ENCODE measurements around the gene SH2D3A.
A peak's percentile ranks its signal among the peaks of the same experiment; 100 is the strongest.
"Not testable (repeated sequence)": the region's sequence is repeated elsewhere in the genome, so short reads cannot be mapped to it uniquely, and the experiment has no call there.

SH2D3A gene

DNA sequence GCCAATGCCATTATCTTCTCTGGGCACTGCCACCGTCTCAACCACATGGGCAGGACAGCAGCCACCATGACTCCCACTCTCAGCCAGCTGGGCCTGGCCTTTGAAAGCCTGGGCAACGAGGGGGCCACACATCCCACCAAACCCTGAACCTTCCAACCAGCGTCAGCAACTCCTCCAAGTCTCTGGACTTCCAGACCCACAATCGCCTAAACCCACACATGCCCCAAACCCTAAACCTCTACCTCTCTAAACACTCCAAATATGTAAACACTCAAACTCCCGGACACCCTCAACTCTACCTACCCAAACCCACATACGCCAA is 47.7 kb downstream of the SH2D3A start:
- no peak for DNase-seq

DNA sequence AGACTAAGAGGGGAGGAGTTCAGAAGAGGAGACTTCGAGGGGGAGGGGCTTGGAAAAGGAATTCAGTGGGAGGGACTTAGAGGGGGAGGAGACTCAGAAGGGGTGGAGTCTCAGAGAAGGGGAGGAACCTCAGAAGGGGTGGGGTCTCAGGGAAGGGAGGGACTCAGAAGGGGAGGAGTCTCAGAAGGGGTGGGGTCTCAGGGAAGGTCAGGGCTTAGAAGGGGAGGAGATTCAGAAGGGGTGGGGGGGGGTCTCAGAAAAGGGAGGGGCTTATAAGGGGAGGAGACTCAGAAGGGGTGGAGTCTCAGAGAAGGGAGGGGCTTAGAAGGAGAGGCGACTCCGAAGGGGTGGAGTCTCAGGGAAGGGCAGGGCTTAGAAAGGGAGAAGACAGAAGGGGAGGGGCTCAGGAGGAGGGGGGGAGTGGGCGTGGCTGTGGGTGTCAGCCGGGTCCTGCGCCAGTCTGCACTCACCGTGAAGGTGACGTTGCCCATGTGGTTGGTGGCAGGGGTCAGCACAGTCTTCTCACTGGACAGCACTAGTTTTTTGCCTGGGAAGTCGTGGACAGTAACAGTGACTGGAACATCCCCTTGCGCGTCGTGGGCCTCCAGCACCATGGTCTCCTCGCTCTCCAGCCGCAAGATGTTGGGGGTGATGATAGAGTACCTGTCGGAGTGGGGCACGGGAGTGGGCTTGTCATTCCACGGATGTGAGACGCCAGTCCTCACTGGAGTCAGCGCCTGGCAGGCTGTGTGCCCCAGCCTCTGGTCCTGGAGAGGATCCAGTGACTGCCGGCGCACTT is 48.3 kb downstream of the SH2D3A start:
- peak; percentile 48 for DNase-seq

DNA sequence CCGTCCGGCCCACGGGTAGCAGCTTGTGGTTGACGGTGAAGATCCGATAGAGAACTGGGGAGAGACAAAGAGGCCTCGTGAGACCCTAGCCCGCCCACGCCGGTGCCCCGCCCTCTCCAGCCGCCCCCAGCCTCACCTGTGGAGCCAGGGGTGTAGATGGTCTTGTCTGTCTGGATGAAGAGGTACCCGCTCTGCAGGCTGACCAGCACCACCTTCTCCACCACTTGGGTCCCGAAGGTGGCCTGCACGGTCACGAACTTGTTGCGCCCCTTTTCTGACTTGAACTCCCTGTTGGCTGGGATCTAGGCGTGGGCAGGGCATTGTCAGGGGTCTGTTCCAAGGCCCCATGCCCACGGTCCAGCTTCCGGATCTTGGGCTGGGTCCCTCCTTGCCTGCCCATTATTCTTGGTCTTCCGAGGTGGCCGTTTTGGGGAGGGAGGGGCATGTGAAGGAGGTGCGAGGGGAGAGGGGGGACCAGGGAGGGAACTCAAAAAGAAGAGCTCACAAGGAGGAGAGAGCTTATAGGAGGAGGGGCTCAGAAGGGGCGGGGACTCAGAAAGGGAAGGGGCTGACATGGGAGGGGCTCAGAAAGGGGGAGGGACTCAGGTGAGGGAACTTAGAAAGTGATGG is 49.0 kb downstream of the SH2D3A start:
- no peak for DNase-seq

DNA sequence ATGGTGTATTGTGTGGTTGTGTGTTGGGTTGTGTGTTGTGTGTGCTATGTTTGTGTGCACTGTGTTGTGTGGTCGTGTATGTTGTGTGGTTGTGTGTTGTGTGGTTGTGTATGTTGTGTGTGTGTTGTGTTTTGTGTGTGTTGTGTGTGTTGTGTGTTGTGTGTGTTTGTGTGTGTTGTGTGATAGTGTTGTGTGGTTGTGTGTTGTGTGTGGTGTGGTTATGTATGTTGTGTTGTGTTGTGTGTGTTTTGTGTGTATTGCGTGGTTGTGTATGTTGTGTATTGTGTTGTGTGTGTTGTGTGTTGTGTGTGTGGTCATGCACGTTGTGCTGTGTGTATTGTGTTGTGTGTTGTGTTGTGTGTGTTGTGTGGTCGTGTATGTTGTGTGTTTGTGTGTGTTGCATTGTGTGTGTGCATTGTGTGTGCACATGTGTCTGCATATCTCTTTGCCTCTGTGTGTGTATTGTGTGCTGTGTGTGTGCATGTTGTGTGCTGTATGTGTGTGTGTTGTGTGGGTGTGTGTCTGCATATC is 49.7 kb downstream of the SH2D3A start:
- DNase-seq: no peak

DNA sequence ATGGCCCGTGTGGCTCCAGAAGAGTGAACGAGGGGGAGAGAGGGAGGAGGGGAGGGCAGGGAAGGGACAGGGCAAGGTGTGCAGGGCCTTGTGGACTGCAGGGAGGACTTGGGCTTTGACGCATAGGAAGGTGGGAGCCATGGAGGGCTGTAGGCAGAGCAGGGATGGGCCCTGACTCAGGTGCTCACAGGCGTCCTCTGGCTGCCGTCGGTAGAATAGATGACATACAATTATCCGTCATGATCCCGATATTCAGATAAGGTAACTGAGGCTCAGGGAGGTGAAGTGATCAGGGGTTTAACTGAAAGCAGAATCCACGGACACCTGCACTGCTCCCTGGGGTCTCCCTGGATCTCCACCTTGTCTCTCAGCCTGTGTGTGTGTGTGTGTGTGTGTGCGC is 50.2 kb downstream of the SH2D3A start:
- DNase-seq: no peak

DNA sequence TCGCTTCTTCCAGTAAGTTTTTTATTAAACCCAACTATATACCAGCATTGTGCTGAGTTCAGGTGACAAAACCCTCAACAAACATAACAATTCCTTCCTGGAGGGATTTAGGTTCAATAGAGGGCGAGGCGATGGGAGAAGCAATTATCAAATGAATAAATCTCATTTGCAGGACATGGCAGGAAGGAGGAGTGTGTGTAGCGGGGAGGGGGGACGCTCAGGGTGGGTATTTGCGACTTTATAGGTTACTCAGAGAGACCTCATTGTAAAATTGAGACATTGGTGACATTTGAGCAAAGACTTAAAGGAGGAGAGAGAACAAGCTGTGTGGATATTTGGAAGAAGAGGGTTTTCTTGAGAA is 50.6 kb downstream of the SH2D3A start:
- DNase-seq: no peak

DNA sequence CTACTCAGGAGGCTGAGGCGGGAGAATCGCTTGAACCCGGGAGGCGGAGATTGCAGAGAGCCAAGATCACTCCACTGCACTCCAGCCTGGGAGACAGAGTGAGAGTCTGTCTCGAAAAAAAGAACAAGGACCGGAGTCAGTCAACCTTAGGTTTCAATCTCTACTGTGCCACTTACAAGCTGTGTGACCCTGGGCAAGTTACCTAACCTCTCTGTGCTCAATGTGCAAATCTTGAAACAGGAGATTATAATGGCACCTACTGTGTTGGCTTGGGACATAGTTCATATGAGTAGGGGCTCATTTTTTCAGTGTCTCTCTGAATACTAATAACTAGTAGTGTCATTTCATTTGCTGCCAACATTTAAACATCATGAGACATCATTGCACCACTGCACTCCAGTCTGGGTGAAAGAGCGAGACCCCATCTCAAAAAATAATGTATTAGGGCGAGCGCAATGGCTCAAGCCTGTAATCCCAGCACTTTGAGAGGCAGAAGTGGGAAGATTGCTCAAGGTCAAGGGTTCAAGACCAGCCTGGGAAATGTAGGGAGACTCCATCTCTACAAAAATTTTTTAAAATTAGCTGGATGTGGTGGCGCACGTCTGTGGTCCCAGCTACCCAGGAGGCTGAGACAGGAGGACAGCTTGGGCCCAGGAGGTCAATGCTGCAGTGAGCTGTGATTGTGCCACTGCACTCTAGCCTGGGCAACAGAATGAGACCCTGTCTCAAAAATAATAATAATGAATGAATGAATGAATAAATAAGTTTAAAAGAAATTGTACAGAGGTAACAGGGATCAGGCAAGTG is 52.3 kb downstream of the SH2D3A start:
- DNase-seq: no peak

DNA sequence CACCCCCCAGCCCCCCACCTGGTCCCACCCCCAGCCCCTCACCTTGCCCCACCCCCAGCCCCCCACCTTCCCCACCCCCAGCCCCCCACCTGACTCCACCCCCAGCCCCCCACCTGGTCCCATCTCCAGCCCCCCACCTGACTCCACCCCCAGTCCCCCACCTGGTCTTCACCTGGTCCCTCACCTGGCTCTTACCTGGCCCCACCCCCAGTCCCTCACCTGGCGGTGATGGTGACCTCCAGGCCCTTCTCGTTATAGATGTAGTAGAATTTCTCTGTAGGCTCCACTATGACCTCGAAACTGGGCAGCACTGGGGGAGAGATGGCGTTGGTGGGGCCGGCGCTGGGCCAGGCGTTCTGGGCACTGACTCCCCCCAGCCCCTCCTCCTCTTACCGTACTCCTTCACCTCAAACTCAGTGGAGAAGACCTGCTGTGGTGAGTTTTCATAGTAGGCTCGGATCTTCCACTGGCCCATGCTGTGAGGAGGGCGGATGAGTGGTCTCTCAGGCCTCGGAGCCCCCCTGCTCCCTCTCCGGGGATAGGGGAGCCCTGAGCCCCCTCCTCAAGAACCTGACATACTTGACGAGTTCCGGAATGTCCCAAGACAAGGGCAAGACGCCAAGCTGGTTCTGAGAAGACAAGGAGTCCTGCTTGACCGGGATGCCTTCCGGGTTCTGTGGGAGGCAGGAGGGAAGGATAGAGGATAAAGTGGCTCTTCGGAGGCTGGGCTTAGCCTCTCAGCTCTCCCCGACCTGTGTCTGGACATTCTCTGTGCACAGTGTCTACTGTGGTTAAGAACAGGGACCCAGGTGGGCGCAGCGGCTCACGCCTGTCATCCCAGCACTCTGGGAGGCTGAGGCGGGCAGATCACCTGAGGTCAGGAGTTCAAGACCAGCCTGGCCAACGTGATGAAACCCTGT is 53.2 kb downstream of the SH2D3A start:
- DNase-seq: no peak

DNA sequence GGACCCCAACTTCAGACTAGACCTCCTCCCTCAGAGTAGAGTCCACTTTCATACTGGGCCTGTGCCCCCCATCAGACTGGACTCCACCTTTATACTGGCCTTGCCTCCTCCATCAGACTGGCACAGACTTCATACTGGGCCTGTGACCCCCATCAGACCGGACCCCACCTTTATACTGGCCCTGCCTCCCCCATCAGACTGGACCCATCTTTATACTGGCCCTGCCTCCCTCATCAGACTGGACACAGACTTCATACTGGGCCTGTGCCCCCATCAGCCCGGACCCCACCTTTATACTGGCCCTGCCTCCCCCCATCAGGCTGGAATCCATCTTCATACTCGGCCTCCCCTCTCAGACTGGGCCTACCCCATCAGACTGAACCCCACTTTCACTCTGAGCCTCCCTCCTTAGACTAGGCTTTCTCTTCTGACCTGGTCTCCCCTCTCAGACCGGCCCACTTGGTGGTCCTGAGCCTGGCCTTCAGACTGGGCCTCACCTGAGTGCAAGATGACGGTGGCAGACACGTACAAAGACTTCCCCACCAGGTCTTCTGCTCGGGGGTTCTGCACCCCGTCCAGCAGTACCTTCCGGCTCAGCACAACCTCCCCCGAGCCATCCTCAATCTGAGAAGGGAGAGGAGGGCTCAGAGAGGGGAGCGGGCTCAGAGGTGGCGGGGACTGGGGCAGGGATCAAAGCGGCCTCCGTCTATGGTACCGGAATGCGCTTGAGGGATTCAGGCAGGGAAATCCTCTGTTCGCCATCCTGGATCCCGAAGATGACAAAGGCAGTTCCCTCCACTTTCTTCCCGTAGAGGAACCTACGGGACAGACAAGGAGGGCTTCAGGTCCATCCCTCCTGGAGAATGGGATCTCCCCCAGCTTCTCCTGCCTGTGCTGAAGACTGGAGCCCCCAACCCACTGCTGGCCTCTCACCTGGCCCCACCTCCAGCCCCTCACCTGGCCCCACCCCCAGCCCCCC is 54.3 kb downstream of the SH2D3A start:
- no peak for DNase-seq

DNA sequence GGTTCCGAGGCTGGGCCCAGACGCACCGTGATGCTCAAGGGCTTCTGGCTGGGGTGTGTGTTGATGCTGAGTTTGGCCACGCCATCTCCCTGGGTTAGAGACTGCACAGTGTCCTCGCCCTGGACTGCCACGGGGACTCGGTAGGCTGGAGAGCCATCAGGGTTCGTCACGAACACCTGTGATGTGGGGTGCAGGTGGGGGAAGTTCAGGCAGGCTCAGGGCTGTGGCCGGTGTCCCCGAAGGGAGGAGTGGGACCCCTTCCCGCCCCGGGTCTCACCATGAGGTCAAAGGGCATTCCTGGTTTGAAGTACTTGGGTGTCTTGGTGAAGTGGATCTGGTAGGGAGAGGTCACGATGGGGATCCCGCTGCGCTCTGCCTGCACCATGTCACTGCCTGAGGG is 55.0 kb downstream of the SH2D3A start:
- DNase-seq: no peak

DNA sequence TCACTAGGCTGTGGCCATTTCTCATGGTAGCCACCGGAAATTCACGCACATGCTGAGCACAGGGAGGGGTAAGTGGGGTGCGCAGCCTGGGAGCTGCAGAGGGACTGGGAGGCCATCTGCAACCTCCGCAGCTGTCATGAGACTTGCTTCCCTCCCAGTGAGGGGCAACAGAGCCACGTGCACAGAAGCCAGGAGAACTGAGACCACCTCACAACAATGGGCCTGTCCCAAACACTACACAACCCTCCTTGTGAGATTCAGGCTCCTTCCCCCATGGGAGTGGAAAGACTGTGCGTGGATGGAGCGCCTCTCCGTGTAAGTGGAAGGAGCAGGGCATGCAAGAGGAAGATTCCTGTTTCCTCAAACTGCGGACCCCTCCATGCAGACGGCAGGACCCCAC is 55.6 kb downstream of the SH2D3A start:
- no peak for DNase-seq

DNA sequence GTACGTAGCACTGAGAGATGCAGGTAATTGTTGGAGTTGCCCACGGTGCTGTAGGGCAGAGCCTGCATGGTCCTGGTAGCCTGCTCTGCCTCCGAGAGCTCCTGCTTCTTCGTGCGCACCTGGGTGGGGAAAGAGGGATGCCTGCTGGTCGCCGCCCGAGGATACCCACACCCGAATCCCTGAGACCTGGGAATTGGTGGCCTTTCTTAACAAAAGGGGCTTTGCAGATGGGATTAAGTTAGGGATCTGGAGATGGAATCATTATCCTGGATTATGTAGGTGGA is 56.2 kb downstream of the SH2D3A start:
- DNase-seq: no peak

DNA sequence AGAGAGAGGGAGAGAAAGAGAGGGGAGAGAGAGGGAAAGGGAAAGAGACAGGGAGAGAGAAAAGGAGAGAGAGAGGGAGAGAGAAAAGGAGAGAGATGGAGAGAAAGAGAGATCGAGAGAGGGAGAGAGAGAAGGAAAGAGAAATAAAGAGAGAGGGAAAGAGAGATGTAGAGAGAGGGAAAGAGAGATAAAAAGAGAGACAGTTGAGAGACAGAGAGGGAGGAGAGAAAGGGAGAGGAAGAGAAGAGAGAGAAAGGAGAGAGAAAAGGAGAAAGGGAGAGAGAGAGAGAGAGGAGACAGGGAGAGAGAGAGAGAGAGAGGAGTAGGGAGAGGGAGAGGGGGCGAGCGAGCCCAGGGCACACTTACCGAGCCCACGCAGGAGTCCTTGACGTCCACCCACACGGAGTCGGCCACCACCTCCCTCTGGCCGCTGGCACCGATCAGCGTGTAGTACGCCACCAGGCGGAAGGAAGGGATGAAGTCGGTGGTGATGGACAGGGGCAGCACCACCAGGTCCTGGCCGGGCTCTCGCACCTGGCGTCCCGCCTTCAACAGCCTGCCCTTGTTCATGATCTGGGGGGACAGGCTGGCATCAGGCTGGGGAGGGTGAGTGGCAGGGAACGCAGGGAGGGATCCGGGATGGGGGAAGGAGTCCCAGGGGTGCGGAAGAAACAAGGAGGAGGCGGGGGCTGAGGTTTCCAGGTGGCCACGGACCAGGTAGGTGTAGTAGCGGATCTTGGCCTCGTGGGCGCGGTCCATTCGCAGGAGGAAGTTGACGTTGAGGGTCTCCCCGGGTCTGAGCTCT is 56.8 kb downstream of the SH2D3A start:
- no peak for DNase-seq

DNA sequence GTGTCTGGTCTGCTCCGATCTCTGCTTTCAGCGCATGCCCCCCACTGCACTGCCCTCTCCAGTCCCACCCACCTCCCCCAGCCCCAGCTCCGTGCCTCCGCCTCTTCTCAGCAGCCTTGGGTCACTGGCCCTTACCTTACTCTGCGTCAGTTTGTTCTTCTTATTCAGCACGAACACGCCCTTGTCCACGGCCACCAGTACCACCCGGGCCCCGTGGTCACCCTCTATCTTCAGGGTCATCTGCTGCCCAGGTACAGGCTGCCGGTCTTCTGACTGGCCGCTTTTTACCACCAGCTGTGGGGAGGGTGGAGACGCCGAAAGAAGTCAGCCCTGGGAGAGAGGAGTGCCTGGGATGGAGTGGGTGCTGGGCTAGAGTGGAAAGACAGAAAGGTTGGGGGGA is 57.7 kb downstream of the SH2D3A start:
- DNase-seq: no peak

DNA sequence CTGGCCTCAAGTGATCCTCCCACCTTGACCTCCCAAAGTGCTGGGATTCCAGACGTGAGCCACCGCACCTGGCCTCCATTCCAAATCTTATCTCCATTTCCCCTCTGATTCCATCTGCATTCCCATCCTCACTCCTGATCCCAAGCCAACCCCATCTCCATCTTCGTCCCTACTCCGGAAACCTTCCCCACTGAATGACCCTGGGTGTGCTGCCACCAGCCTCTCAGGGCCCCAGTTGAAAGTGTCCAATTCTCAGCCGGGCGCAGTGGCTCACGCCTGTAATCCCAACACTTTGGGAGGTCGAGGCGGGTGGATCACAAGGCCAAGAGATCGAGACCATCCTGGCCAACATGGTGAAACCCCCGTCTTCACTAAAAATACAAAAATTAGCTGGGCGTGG is 58.3 kb downstream of the SH2D3A start:
- not testable (repeated sequence) for DNase-seq

DNA sequence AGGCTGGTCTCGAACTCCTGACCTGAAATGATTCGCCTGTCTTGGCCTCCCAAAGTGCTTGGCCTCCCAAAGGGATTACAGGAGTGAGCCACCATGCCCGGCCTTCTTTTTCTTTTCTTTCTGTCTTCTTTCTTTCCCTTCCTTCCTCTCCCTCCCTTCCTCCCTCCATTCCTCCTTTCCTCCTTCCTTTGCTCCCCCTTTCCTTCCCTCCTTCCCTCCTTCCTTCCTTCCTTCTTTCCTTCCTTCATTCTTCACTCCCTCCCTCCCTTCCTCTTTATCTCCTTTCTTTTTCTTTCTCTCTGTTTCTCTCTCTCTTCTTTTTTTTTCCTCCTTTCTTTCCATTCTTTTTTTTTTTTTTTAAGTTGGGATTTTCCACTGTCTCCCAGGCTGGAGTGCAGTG is 58.9 kb downstream of the SH2D3A start:
- no peak for DNase-seq

DNA sequence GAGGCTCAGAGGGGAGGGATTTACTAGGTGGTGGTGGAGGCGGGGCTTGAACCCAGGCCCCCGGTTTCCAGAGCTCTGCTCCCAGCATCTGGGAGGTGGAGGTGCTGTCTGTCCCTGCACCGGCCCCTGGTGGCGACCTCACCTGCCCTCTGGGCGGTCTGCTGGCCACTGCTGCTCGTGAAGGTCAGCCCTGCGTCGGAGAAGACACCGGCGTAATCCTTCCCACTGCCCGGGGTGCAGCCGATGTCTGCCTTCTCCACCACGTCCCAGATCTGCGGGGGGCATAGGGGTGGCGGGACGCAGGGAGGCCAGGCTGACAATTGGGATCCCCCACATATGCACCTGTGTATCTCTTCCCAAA is 59.6 kb downstream of the SH2D3A start:
- no peak for DNase-seq

DNA sequence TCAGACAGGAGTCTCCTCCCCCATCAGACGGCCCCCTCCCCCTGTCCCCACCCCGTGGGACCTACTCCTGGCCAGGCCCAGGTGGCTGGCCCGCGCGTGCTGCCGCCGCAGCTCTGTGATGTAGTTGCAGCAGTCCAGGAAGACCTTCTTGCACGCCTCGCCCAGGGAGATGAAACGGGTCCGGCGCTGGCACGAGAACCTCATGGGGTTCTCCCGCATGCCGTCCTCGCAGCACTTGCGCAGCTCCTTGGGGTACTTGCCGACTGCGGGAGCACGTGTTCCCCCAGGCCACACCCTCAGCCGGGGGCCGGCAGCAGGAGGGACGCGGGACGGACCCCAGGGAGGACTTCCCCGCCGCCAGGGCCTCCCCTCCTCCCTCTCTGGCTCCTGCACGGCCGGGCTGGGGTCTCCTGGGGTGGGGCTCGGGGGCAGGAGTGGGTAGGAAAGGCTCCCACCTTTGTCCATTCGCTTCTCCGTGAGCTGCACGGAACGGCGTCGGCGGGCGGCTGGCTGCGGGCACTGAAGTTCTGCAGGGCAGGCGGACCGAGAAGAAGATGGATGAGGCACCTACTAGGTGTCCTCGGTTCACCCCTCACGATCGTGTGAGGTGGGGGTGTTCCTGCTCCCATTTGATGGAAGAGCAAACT is 60.1 kb downstream of the SH2D3A start:
- DNase-seq: no peak

DNA sequence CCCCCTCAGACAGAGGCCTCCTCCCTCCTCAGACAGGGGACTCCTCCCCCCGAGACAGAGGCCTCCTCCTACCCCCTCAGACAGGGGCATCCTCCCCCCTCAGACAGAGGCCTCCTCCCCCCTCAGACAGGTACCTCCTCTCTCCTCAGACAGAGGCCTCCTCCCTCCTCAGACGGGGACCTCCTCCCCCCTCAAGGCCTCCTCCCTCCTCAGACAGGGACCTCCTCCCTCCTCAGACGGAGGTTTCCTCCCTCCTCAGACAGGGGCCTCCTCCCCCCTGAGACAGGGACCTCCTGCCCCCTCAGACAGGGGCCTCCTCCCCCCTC is 60.6 kb downstream of the SH2D3A start:
- no peak for DNase-seq

DNA sequence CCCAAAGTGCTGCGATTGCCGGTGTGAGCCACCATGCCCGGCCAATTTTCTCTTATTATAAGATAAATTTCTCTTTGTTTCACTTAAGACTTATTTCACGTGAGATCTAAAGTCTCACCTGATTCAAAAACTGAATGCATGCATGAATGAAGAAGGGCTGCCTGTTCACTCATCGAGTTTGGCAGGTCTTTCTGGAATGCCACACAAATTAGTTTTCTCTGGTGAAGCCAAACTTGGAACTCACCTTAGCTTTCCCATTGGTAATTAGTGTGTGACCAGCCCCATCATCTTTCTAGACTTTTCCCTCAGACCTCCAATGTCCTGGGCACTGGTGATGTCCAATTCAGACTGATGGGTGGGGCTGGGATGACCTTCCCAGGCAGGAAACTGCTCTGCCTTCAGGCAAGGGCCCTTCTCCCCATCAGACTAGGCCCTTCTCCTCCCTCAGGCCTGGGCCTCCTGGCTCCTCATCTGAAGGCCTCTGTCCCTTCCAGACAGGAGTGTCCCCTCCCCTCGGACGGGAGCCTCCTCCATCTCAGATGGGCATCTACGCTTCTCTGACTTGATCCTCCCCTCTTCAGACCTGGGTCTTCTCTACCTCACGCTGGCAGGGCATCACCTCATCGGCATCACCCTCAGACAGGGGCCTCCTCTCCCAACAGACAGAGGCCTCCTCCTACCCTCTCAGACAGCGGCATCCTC is 61.2 kb downstream of the SH2D3A start:
- DNase-seq: no peak

All from stimulated activated CD8-positive, alpha-beta memory T cell treated with anti-CD3 and anti-CD28 coated beads, Interleukin-4, amount 100 ng/mL, for 48 hours (primary cell).